ENCODE measurements around the gene INPP5D. TPM values are rescaled to one million over a fixed set of nuclear protein-coding genes. Genes with fewer than 3 reads are reported as not detected.

INPP5D gene
- total and polyA plus RNA-seq, 2 of the 8 experiments (the other 6 are each of a cell fraction or from before 2014, with no cell fraction given): 4.5 to 7.1 TPM

DNA sequence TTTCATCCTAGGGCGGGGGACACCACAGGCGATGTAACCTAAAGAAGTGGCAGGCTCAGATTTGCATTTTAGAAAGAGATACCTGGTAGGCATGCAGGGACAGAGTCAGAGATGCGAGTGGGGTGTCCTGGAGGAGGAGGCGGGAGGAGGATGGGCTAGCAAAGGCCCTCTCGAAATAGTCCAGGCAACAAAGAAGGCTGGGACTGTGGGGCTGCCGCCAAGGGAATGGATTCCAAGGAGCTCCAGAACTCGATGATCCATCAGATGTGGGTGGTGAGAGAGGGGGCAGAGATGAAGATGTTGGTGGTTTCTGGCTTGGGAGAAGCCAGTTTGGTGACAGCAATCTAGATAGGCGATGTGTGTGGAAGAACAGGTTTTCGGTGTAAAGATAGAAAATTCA is 12.5 kb upstream of the INPP5D start:
- Histone ChIP-seq H3K56ac (replicated peaks; ENCODE audit: insufficient read length, low read depth, low read length) (no peak overlapping the region), H4K91ac (replicated peaks; ENCODE audit: insufficient read length, low read length) (no peak overlapping the region), H2BK5ac (ENCODE audit: low read depth, low read length) (0 out of 2 replicates have a peak overlapping the region, but pooled peaks have one; percentile 24), H4K8ac (ENCODE audit: extremely low read depth, insufficient read depth, low read length) (no peak overlapping the region), H2BK120ac (replicated peaks; ENCODE audit: low read depth, low read length) (no peak overlapping the region), H3K14ac (ENCODE audit: insufficient read length) (no peak overlapping the region), H4K20me1 (replicated peaks in 1 of 2; ENCODE audit: control insufficient read depth in 1 of 2, insufficient read depth in 2 of 2, low read length in 2 of 2) (no peaks in the 10 kb centered on the region), H3K4ac (replicated peaks; ENCODE audit: insufficient read length, low read depth, low read length) (no peak overlapping the region), H3K4me2 (ENCODE audit: insufficient read depth in 1 of 2, low read depth in 2 of 2, low read length in 2 of 2) (no peak overlapping the region), H3K9ac (replicated peaks in 1 of 4; ENCODE audit: extremely low read depth in 1 of 4, low read depth in 3 of 4, low read length in 3 of 4) (no peak overlapping the region), H3K27ac (ENCODE audit: low read depth, low read length) (no peak overlapping the region), H3K4me3 (ENCODE audit: extremely low read depth in 1 of 4, insufficient read depth in 2 of 4, low read depth in 3 of 4, low read length in 4 of 4) (no peak overlapping the region), H3K9me3 (ENCODE audit: insufficient read depth in 2 of 2, low read depth in 1 of 2, low read length in 1 of 2) (no peaks in the 10 kb centered on the region), H3K4me1 (replicated peaks in 1 of 4; ENCODE audit: control insufficient read depth in 3 of 4, insufficient read depth in 4 of 4, low read length in 3 of 4) (peaks cover 11 to 18% (median 15%) of the 10 kb centered on the region in 4 experiments), H4K5ac (ENCODE audit: insufficient read length, low read depth, low read length) (no peak overlapping the region), H2BK15ac (ENCODE audit: low read length) (no peak overlapping the region), H3K23ac (ENCODE audit: insufficient read length) (no peak overlapping the region), H3K36me3 (ENCODE audit: control insufficient read depth in 2 of 4, insufficient read depth in 4 of 4, low read length in 3 of 4) (no peaks in the 10 kb centered on the region), H2BK12ac (ENCODE audit: low read depth, low read length) (0 out of 2 replicates have a peak overlapping the region, but pooled peaks have one; percentile 39), H2AK5ac (ENCODE audit: low read depth, low read length) (no peak overlapping the region), H3K79me2 (ENCODE audit: control insufficient read depth in 1 of 2, insufficient read depth in 2 of 2, low read length in 2 of 2) (no peaks in the 10 kb centered on the region), H2BK20ac (ENCODE audit: low read length) (no peak overlapping the region), H3K79me1 (ENCODE audit: low read depth, low read length) (no peaks in the 10 kb centered on the region), H3K23me2 (ENCODE audit: low read depth, low read length) (peaks cover 10% of the 10 kb centered on the region; the same call in 1 of the 2 replicates), H3K27me3 (replicated peaks in 1 of 4; ENCODE audit: control insufficient read depth in 3 of 4, extremely low read depth in 1 of 4, insufficient read depth in 3 of 4, low read length in 3 of 4) (peaks cover 0 to 2% (median 0%) of the 10 kb centered on the region in 4 experiments; a peak in 2 of 7 replicates), H3K18ac (ENCODE audit: extremely low read depth, low read length) (no peak overlapping the region), H2AFZ (ENCODE audit: low read length) (no peak overlapping the region)
- CTCF ChIA-PET (ENCODE audit: partially characterized antibody): interaction anchor here (1.1 to 3.4 kb wide), 5 partner anchors 12 to 66 kb away, joined by 3 to 32 read pairs (median 5); partner anchors contain the start of gene INPP5D
- no peak for DNase-seq (ENCODE audit: low read depth in 1 of 2, low spot score in 2 of 2)
- POLR2A ChIA-PET (ENCODE audit: partially characterized antibody): interaction anchor here (0.9 kb wide), 1 partner anchor 19 kb away, joined by 3 read pairs; no protein-coding TSS in a partner anchor
- FAIRE-seq: no peak
- TF ChIP-seq RFX5 (IDR thresholded peaks at IDR 0.05; ENCODE audit: borderline replicate concordance, low read depth, low read length) (no peak), YY1 (IDR thresholded peaks at IDR 0.05; ENCODE audit: low read depth, low read length) (no peak), RBBP5 (IDR thresholded peaks at IDR 0.05; ENCODE audit: borderline replicate concordance, low read depth, low read length) (no peak)
- WGBS, 2 experiments (ENCODE audit: extremely low coverage in 1 of 2, insufficient coverage in 1 of 2, insufficient read length in 1 of 2, insufficient replicate concordance in 2 of 2, low coverage in 1 of 2, low lambda C conversion rate in 2 of 2, missing lambda C conversion rate in 1 of 2): 89% methylated on average over 9 of the region's 9 CpGs; no CpG with 5 or more reads in 1 of the 2 experiments

Measured in H1 (cell line).